ENCODE results near the gene CDK7. TPM values are rescaled to one million over a fixed set of nuclear protein-coding genes. Genes with fewer than 3 reads are reported as not detected.

The CDK7 gene
- total and polyA plus RNA-seq, 5 donors from 2014 or later: 23.6 to 34.9 (median 27.2) TPM

DNA sequence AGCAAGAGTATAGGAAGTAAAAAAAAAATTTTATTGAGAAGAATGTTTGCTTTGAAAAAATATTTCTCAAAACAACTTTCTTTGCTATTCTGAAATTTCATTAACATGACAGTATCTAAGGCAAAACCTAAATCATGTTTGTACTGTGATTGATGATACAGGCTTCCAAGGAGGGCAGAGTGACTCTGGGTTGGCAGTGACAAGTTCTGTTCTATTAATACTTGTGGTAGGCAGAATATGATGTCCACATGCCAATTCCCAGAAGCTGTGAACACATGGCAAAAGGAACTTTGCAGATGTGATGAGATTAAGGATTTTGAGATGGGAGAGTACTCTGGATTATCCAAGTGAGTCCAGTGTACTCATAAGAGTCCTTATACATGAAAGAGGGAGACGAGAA is 81.3 kb downstream of the CDK7 start:
- H3K4me1 ChIP-seq (ENCODE audit: control insufficient read depth, insufficient read depth, low read length, poor library complexity, severe bottlenecking): no peaks in the 10 kb centered on the region
- Mint-ChIP-seq H3K4me3 (no peak overlapping the region), H3K4me1 (peaks cover 0 to 2% (median 0%) of the 10 kb centered on the region in 4 donors), H3K27me3 (no peaks in the 10 kb centered on the region), H3K9me3 (peaks cover 0 to 1% (median 0%) of the 10 kb centered on the region in 7 donors), H3K36me3 (peaks cover 40% of the 10 kb centered on the region), H3K27ac (peak overlapping the region in 1 of 3 donors; percentile 57)
- H3K4me3 ChIP-seq (ENCODE audit: low read depth, low read length): no peak overlapping the region
- H3K27ac ChIP-seq (ENCODE audit: insufficient read depth, low read length, poor library complexity, severe bottlenecking): no peak overlapping the region
- no peak for DNase-seq
- ATAC-seq (ENCODE audit: low read depth in 2 of 2): no peak
- H3K27me3 ChIP-seq (ENCODE audit: control insufficient read depth, insufficient read depth, low read length): no peaks in the 10 kb centered on the region
- no peaks in the 10 kb centered on the region for H3K9me3 ChIP-seq (ENCODE audit: control insufficient read depth in 2 of 2, low read length in 2 of 2)
- peaks cover 8% of the 10 kb centered on the region for H3K36me3 ChIP-seq (ENCODE audit: control insufficient read depth, insufficient read depth, low read length)

- Mint-ChIP-seq H3K36me3 (peaks cover 35% of the 10 kb centered on the region), H3K27me3 (no peaks in the 10 kb centered on the region), H3K4me1 (no peaks in the 10 kb centered on the region), H3K4me3 (no peak overlapping the region), H3K9me3 (no peaks in the 10 kb centered on the region), H3K27ac (no peak overlapping the region)
- no peaks in the 10 kb centered on the region for H3K27me3 ChIP-seq (ENCODE audit: control insufficient read depth, insufficient read depth, low read length)
- no peak overlapping the region for H3K4me3 ChIP-seq (ENCODE audit: low read depth, low read length)
- H3K4me1 ChIP-seq (ENCODE audit: control insufficient read depth, insufficient read depth, low read length, poor library complexity, severe bottlenecking): no peaks in the 10 kb centered on the region
- no peaks in the 10 kb centered on the region for H3K9me3 ChIP-seq (ENCODE audit: control insufficient read depth in 2 of 2, low read length in 2 of 2)
- ATAC-seq (ENCODE audit: low read depth in 2 of 2) (no peak), DNase-seq (no peak)
- peaks cover 5% of the 10 kb centered on the region for H3K36me3 ChIP-seq (ENCODE audit: control insufficient read depth, insufficient read depth, low read length)
- H3K27ac ChIP-seq (ENCODE audit: insufficient read depth, low read length, poor library complexity, severe bottlenecking): no peak overlapping the region
Observed at GRCh38 chr5:69317391-69317790, 82.7 kb downstream of the CDK7 start.

DNA sequence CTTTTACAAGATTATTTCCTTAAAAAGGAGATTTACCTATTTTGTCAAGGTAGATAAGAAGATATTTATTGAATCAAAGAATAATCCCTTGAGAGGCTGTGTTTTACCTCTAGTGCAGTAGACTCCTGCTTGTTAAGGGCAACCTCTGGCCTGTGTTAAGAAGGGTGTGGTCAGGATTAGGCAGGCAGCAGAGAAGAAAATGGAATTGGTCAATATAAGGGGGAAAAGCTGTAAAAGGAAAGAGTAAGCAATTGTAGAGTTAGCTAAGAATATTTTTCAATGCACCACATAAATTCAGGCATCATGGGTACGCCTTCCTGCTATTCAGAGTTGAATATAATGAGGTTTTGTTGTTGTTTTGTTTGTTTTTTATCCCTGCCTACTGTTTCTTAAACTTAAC is 91.7 kb downstream of the CDK7 start:
- Mint-ChIP-seq H3K27me3 (no peaks in the 10 kb centered on the region), H3K36me3 (peaks cover 11% of the 10 kb centered on the region), H3K27ac (peak overlapping the region in 1 of 3 donors; percentile 39), H3K4me1 (peaks cover 0 to 5% (median 4%) of the 10 kb centered on the region in 4 donors), H3K9me3 (peaks cover 0 to 1% (median 0%) of the 10 kb centered on the region in 7 donors), H3K4me3 (no peak overlapping the region)
- Histone ChIP-seq H3K4me1 (ENCODE audit: control insufficient read depth, insufficient read depth, low read length, poor library complexity, severe bottlenecking) (no peaks in the 10 kb centered on the region), H3K27me3 (ENCODE audit: control insufficient read depth, insufficient read depth, low read length) (no peaks in the 10 kb centered on the region), H3K4me3 (ENCODE audit: low read depth, low read length) (no peak overlapping the region), H3K36me3 (ENCODE audit: control insufficient read depth, insufficient read depth, low read length) (no peaks in the 10 kb centered on the region), H3K27ac (ENCODE audit: insufficient read depth, low read length, poor library complexity, severe bottlenecking) (no peak overlapping the region), H3K9me3 (ENCODE audit: control insufficient read depth in 2 of 2, low read length in 2 of 2) (no peaks in the 10 kb centered on the region)
- ATAC-seq (ENCODE audit: low read depth in 2 of 2) (no peak), DNase-seq (no peak)

Other genes with a start within 250 kb of the CDK7 start
- gene SLC30A5, start 140.9 kb upstream of the CDK7 start, total RNA-seq: 25.4 TPM
- 10 to 100 TPM; 22.2 to 26.1 (median 24.6) TPM for gene SLC30A5, start 140.9 kb upstream of the CDK7 start, polyA plus RNA-seq
- 3.9 TPM for gene CCNB1, start 67.7 kb upstream of the CDK7 start, total RNA-seq
- 10 to 100 TPM in 1 of 4 donors, 1 to 10 TPM in 3; 5.3 to 10.2 (median 8.7) TPM for gene CCNB1, start 67.7 kb upstream of the CDK7 start, polyA plus RNA-seq
- gene CENPH, start 45.3 kb upstream of the CDK7 start, total RNA-seq: 6.0 TPM
- 1 to 10 TPM; 5.6 to 9.3 (median 6.3) TPM for gene CENPH, start 45.3 kb upstream of the CDK7 start, polyA plus RNA-seq
- gene CCDC125, start 97.9 kb downstream of the CDK7 start, total RNA-seq: 3.7 TPM
- gene CCDC125, start 97.9 kb downstream of the CDK7 start, polyA plus RNA-seq: 1 to 10 TPM in 3 of 4 donors, under 1 TPM in 1; 0.82 to 1.8 (median 1.5) TPM
- 9.8 TPM for gene AK6, start 134.6 kb downstream of the CDK7 start, total RNA-seq
- gene AK6, start 134.6 kb downstream of the CDK7 start, polyA plus RNA-seq: 10 to 100 TPM; 62.2 to 98.1 (median 82.7) TPM
- 47.7 TPM for gene TAF9, start 134.6 kb downstream of the CDK7 start, total RNA-seq
- gene TAF9, start 134.6 kb downstream of the CDK7 start, polyA plus RNA-seq: 100 to 1,000 TPM; 136 to 163 (median 145) TPM
- gene RAD17, start 134.9 kb downstream of the CDK7 start, total RNA-seq: 23.3 TPM
- 10 to 100 TPM; 16.5 to 23.2 (median 18.9) TPM for gene RAD17, start 134.9 kb downstream of the CDK7 start, polyA plus RNA-seq
- gene MARVELD2, start 180.2 kb downstream of the CDK7 start, total RNA-seq: 0.52 TPM
- 1 to 10 TPM in 1 of 4 donors, under 1 TPM in 3; 0.07 to 1.4 (median 0.90) TPM for gene MARVELD2, start 180.2 kb downstream of the CDK7 start, polyA plus RNA-seq

All from CD4-positive, CD25-positive, alpha-beta regulatory T cell (primary cell).